ENCODE results near the gene C20orf144. TPM values are rescaled to one million over a fixed set of nuclear protein-coding genes. Genes with fewer than 3 reads are reported as not detected.

C20orf144 gene
- total and polyA plus RNA-seq, 11 donors: 0.13 to 0.50 (median 0.15) TPM; not detected in 8

DNA sequence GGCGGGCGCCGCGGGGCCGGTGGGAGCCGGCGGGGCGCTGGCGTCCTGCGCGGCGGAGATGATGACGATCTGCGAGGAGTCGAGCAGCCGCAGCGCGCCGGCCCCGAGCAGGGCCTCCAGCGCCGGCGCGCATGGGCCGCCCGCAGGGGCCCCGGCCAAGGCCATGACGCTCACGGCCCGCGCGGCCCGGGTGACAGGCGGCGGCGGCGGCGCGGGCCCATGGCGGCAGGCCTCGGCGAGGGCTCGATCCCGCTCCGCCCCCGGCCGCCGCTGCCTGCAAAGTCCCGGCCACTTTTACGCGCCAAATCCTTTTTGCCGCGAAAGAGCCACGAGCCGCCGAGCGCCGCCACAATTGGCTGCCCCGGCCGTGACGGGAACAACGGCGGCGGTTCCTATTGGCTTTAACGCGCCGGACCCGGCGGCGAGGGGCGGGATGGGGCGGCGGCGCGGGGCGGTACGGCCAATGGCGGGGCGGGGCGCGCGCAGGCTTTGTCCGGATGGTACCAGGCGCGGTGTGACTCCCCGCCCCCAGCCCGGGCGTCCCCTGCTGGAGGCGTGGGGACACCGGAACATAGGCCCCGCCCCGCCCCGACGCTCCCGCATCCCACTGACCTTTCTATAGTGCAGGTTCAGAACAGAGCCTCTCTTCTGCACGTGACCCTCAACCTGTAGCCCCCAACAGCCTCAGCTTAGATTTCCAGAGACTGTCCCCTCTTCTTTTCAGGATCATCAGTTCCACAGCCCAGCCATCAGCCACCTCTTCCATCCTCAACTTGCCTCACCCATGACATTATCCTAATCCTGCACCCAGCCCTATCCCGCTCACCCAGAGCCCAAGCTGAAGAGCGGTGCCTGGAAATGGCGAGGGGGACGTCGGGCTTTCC lies 24.2 kb downstream of the C20orf144 start, which contains the start of gene E2F1:
TSS of gene E2F1 (minus strand) at position 286 of the 884 bp plus-strand sequence. CDS start at position 165, 121 bp downstream.
- Histone ChIP-seq H3K9me3 (no peaks in the 10 kb centered on the region), H3K4me1 (peaks cover 0 to 35% (median 14%) of the 10 kb centered on the region in 12 donors), H3K36me3 (no peaks in the 10 kb centered on the region), H3K4me3 (peak within 1 kb of the TSS in 10 of 12 donors; percentile 24 to 73 (median 42)), H3K27me3 (no peaks in the 10 kb centered on the region), H3K27ac (peak within 1 kb of the TSS in 7 of 12 donors; percentile 12 to 70 (median 17))
- ATAC-seq (peak; percentile 97 to 99 (median 99)), DNase-seq (peak; percentile 97 to 98 (median 97))
- TF ChIP-seq, protein P1, sequence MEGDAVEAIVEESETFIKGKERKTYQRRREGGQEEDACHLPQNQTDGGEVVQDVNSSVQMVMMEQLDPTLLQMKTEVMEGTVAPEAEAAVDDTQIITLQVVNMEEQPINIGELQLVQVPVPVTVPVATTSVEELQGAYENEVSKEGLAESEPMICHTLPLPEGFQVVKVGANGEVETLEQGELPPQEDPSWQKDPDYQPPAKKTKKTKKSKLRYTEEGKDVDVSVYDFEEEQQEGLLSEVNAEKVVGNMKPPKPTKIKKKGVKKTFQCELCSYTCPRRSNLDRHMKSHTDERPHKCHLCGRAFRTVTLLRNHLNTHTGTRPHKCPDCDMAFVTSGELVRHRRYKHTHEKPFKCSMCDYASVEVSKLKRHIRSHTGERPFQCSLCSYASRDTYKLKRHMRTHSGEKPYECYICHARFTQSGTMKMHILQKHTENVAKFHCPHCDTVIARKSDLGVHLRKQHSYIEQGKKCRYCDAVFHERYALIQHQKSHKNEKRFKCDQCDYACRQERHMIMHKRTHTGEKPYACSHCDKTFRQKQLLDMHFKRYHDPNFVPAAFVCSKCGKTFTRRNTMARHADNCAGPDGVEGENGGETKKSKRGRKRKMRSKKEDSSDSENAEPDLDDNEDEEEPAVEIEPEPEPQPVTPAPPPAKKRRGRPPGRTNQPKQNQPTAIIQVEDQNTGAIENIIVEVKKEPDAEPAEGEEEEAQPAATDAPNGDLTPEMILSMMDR (IDR thresholded peaks at IDR 0.05): peak in 10 of 12 donors; percentile 29 to 72 (median 47)
- peak in 1 of 2 donors; percentile 20 for TF ChIP-seq POLR2A (IDR thresholded peaks at IDR 0.05)
- intact Hi-C loops (cut with DNase I): loop anchor here in 3 of 10 donors (5.0 to 10.0 kb wide), 2 partner anchors 36 to 308 kb away; partner anchors contain the start of genes PXMP4 (in 3 of the 3) and RALY (in 1 of the 3)
- WGBS, 4 donors: 2 to 17% (median 6%) methylated on average over 10 to 101 of the region's 101 CpGs

DNA sequence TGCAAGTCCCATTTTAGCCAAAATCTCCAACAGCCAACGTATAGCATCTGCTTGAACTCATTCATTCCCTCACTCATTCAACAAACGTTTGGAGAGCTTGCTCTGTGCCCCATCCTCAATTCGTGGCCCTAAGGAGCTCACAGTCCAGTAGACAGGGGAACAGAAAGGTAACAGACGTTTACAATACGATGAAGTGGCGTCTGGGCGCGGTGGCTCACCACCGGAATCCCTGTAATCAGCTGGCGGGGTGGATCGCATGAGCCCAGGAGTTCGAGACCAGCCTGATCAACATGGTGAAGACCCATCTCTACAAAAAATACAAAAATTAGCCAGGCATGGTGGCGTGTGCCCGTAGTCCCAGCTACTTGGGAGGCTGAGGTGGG lies 24.8 kb downstream of the C20orf144 start:
- 82 to 85% (median 83%) methylated on average over 14 of the region's 14 CpGs for WGBS, 4 donors
- TF ChIP-seq, protein P1 (IDR thresholded peaks at IDR 0.05): no peak
- no peak for TF ChIP-seq POLR2A (IDR thresholded peaks at IDR 0.05)
- H3K4me1 ChIP-seq: peaks cover 0 to 35% (median 14%) of the 10 kb centered on the region in 12 donors
- intact Hi-C loops (cut with DNase I): loop anchor here in 3 of 10 donors (5.0 to 10.0 kb wide), 2 partner anchors 35 to 308 kb away; partner anchors contain the start of genes PXMP4 (in 3 of the 3) and RALY (in 1 of the 3)
- no peaks in the 10 kb centered on the region for H3K36me3 ChIP-seq
- no peak for DNase-seq
- H3K9me3 ChIP-seq: no peaks in the 10 kb centered on the region
- H3K4me3 ChIP-seq: peak overlapping the region in 8 of 12 donors; percentile 24 to 73 (median 42)
- H3K27me3 ChIP-seq: no peaks in the 10 kb centered on the region
- no peak for ATAC-seq
- H3K27ac ChIP-seq: peak overlapping the region in 7 of 12 donors; percentile 12 to 70 (median 17)

DNA sequence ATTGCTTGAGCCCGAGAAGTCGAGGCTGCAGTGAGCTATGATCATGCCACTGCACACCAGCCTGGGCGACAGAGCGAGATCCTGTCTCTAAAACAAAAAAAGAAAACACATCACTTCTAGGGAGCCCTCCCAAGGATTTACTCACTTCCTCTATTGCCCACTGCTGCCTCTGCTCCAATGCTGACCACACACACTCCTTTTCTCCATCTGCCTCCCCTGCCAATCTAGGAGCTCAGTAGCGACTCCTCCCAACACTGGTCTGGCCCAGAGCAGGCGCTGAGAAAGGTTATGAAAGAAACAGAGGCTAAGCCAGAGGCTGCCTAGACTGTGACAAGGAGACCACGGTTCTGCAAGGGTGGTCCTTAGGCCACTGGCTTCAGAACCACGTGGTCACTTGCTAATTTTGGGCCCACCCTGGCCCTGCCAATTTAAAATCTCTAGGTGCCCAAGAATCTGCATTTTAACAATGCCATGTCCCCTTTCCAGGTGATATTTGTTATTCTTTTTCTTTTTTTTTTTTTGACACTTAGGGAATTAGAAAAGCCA lies 25.3 kb downstream of the C20orf144 start:
- intact Hi-C loops (cut with DNase I): loop anchor here in 3 of 10 donors (5.0 to 10.0 kb wide), 2 partner anchors 35 to 307 kb away; partner anchors contain the start of genes PXMP4 (in 3 of the 3) and RALY (in 1 of the 3)
- no peaks in the 10 kb centered on the region for H3K27me3 ChIP-seq
- TF ChIP-seq POLR2A (IDR thresholded peaks at IDR 0.05): no peak
- TF ChIP-seq, protein P1 (IDR thresholded peaks at IDR 0.05): no peak
- H3K27ac ChIP-seq: peak overlapping the region in 2 of 12 donors; percentile 17 to 70
- 70 to 78% (median 75%) methylated on average over 8 of the region's 8 CpGs for WGBS, 4 donors
- peaks cover 0 to 35% (median 14%) of the 10 kb centered on the region in 12 donors for H3K4me1 ChIP-seq
- DNase-seq (no peak), ATAC-seq (no peak)
- no peak overlapping the region for H3K4me3 ChIP-seq
- no peaks in the 10 kb centered on the region for H3K9me3 ChIP-seq
- no peaks in the 10 kb centered on the region for H3K36me3 ChIP-seq
